Kidney (tissue), 14 donors: ENCODE data around the gene RAD51B. TPM values are rescaled to one million over a fixed set of nuclear protein-coding genes. Genes with fewer than 3 reads are reported as not detected.

Source experiments
- DNase-seq, 5 donors: peaks; one replicate each; pipeline ENCODE4 v3.0.0-alpha.2; 2013 to 2020
- FAIRE-seq: peaks from 2 replicates; lab custom pipeline; 2012; peaks lifted over from hg19 to GRCh38; lab: Jason Lieb, UNC
- H3K27ac ChIP-seq, 2 donors: one replicate each; pipeline ENCODE4 v1.7.0; 2013; ENCODE audit warnings: low read depth in 2 of 2, low read length in 2 of 2, inconsistent platforms in 1 of 2
- H3K27me3 ChIP-seq: one replicate; pipeline ENCODE4 v1.7.1; 2013; ENCODE audit warnings: low read length, inconsistent platforms; ENCODE audit not compliant: control insufficient read depth, insufficient read depth
- H3K36me3 ChIP-seq, 3 donors: one replicate each; pipeline versions ENCODE4 v1.7.0 to v1.7.1; 2013; ENCODE audit warnings: low read length in 3 of 3, control low read depth in 1 of 3, inconsistent platforms in 1 of 3; ENCODE audit not compliant: insufficient read depth in 3 of 3, control insufficient read depth in 2 of 3
- H3K4me1 ChIP-seq, 3 donors: one replicate each; pipeline versions ENCODE4 v1.7.0 to v1.7.1; 2013; ENCODE audit warnings: low read length in 3 of 3, inconsistent platforms in 1 of 3, low read depth in 1 of 3; ENCODE audit not compliant: control insufficient read depth in 2 of 3, insufficient read depth in 2 of 3
- H3K4me3 ChIP-seq, 3 donors: one replicate each; pipeline versions ENCODE4 v1.7.0 to v1.8.1; 2013; ENCODE audit warnings: low read length in 3 of 3, control low read depth in 1 of 3, inconsistent platforms in 1 of 3
- H3K9ac ChIP-seq, 3 donors: one replicate each; pipeline versions ENCODE4 v1.7.0 to v1.7.1; 2013; ENCODE audit warnings: low read length in 3 of 3, control low read depth in 1 of 3, inconsistent platforms in 1 of 3
- H3K9me3 ChIP-seq, 3 donors: one replicate each; pipeline versions ENCODE4 v1.7.0 to v1.7.1; 2013; ENCODE audit warnings: low read length in 3 of 3, control low read depth in 1 of 3, inconsistent platforms in 1 of 3; ENCODE audit not compliant: control insufficient read depth in 2 of 3, insufficient read depth in 1 of 3
- intact Hi-C: fragments of 100-400 bp; cut with DNase I; formaldehyde crosslinking; loops from one replicate; pipeline ENCODE4 v1.11.1; 2022
- polyA plus RNA-seq: library from polyadenylated mRNA; stranded (reverse); fragments of 350-450 nt; fragmentation: Illumina TruSeq; extraction: RNeasy Lipid Tissue Mini Kit (QIAGEN cat#74804); gene quantifications from one replicate; pipeline ENCODE4 v1.2.3, GENCODE V29; 2014; ENCODE audit warnings: low read depth, low replicate concordance; ENCODE audit not compliant: insufficient read depth
- total RNA-seq: library from RNA; stranded (reverse); fragmentation: NEBNext Ultra II Directional; extraction: Animal tissue kit (Norgen Biotek cat#: 25700); gene quantifications from one replicate; pipeline ENCODE4 v1.2.1, GENCODE V29; 2021
- TF ChIP-seq, protein P1 (sequence below): IDR thresholded peaks from 3 replicates; pipeline ENCODE4 v1.5.1; 2012; ENCODE audit warnings: mild to moderate bottlenecking, moderate library complexity, borderline replicate concordance; ENCODE audit not compliant: insufficient read depth; ENCODE audit errors: extremely low read depth
- donor health status: control.
- donor health status: control.
- donor health status: control.
- donor health status: control.
- donor health status: control.
- donor health status: DM: yes; HTN: yes; CAD: no.
- donor health status: Normal renal cell carcinoma (clear cell type).

Gene RAD51B
- total and polyA plus RNA-seq, 2 donors from 2014 or later, result 6.9 to 18.0 TPM

DNA sequence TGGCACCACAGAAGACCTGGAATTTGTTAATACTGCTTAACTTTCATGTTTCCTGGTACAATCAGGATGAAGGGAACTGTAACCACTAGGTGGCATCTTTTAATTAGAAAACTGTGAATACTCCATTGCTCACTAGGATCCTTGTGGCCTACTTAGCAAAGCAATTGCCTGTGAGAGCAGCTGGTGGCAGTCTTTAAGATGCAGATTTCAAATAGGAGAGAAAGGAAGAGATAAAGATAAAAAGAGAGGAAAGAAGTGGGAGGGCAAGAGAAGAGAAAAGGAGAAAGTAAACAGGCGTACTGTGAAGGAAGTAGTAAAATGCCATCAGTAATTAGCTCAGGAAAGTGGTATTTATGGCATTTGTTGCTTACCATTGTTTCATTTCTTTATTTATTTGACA is 114.5 kb downstream of the RAD51B start:
- DNase-seq (peak in 3 of 5 donors; percentile 20 to 94 (median 91)), FAIRE-seq (peak; percentile 95)
- Histone ChIP-seq H3K36me3 (no peaks in the 10 kb centered on the region), H3K9me3 (peaks cover 0 to 8% (median 0%) of the 10 kb centered on the region in 3 donors), H3K27ac (no peak overlapping the region), H3K4me1 (peaks cover 0 to 7% (median 3%) of the 10 kb centered on the region in 3 donors), H3K4me3 (no peak overlapping the region), H3K27me3 (no peaks in the 10 kb centered on the region), H3K9ac (peak overlapping the region in 1 of 3 donors; percentile 14)
- TF ChIP-seq, protein P1, sequence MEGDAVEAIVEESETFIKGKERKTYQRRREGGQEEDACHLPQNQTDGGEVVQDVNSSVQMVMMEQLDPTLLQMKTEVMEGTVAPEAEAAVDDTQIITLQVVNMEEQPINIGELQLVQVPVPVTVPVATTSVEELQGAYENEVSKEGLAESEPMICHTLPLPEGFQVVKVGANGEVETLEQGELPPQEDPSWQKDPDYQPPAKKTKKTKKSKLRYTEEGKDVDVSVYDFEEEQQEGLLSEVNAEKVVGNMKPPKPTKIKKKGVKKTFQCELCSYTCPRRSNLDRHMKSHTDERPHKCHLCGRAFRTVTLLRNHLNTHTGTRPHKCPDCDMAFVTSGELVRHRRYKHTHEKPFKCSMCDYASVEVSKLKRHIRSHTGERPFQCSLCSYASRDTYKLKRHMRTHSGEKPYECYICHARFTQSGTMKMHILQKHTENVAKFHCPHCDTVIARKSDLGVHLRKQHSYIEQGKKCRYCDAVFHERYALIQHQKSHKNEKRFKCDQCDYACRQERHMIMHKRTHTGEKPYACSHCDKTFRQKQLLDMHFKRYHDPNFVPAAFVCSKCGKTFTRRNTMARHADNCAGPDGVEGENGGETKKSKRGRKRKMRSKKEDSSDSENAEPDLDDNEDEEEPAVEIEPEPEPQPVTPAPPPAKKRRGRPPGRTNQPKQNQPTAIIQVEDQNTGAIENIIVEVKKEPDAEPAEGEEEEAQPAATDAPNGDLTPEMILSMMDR, result peak; percentile 72
- intact Hi-C loops, result loop anchor here (10.0 kb wide), 1 partner anchor 891 kb away; no protein-coding TSS in a partner anchor

DNA sequence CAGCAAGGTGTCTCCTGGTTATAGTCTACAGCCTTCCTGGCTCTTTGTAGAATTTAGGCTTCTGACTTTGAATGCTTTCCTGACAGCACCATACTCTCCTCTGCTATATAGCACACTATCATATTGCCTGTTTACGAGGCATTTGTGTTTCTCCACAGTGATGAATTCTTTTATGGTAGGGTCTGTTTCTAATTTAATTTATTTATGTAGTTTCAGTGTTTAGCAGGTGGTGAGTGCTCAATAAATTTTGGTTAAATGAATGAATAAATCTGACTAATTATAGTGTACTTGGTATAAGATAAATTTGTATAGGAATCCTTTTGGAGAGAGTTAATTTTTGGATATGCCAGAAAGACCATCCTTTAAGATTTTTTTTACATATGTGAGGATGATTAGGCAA is 115.3 kb downstream of the RAD51B start:
- Histone ChIP-seq H3K27me3 (no peaks in the 10 kb centered on the region), H3K27ac (no peak overlapping the region), H3K9ac (no peak overlapping the region), H3K36me3 (no peaks in the 10 kb centered on the region), H3K4me3 (no peak overlapping the region), H3K4me1 (peaks cover 0 to 7% (median 3%) of the 10 kb centered on the region in 3 donors), H3K9me3 (peaks cover 0 to 8% (median 0%) of the 10 kb centered on the region in 3 donors)
- TF ChIP-seq, protein P1, result no peak
- no peak for FAIRE-seq
- DNase-seq, result peak in 1 of 5 donors; percentile 11
- intact Hi-C loops, result loop anchor here (10.0 kb wide), 1 partner anchor 890 kb away; no protein-coding TSS in a partner anchor

DNA sequence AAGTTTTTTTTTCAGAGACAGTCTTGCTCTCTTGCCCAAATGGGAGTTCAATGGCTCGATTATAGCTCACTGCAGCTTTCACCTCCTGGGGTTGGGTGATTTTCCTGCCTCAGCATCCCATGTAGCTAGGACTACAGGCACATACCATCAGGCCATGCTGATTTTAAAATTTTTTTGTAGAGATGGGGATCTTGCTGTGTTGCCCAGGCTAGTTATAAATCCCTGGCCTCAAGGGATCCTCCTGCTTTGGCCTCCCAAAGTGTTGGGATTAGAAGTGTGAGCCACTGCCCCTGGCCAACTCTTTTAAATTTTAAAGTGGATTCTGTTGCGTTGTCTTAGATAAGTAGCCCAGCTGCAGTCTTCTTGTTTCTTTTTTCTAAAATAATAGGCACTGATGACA is 115.8 kb downstream of the RAD51B start:
- H3K27ac ChIP-seq, result no peak overlapping the region

More for the DNA sequence above, 115.8 kb downstream of the RAD51B start:
- DNase-seq (no peak), FAIRE-seq (no peak)
- Histone ChIP-seq H3K9me3 (peaks cover 0 to 4% (median 0%) of the 10 kb centered on the region in 3 donors), H3K4me1 (peaks cover under 1 to 9% (median 3%) of the 10 kb centered on the region in 3 donors), H3K9ac (no peak overlapping the region), H3K4me3 (no peak overlapping the region), H3K36me3 (no peaks in the 10 kb centered on the region), H3K27me3 (no peaks in the 10 kb centered on the region)
- intact Hi-C loops, result loop anchor here (10.0 kb wide), 1 partner anchor 889 kb away; no protein-coding TSS in a partner anchor
- TF ChIP-seq, protein P1, result no peak
